ENCODE results near the gene CHCHD2.
"Not testable (repeated sequence)": the region's sequence is repeated elsewhere in the genome, so short reads cannot be mapped to it uniquely, and the experiment has no call there.

- TF ChIP-seq POLR2AphosphoS5 (IDR thresholded peaks at IDR 0.05; ENCODE audit: low read depth, low read length); CTCF (IDR thresholded peaks at IDR 0.05; ENCODE audit: control extremely low read depth in 1 of 3, insufficient read depth in 1 of 3, low read depth in 1 of 3, low read length in 3 of 3); ZNF274 (IDR thresholded peaks at IDR 0.05; ENCODE audit: borderline replicate concordance, extremely low read depth, low read length): not testable (repeated sequence)
These were observed 7.9 kb downstream of the CHCHD2 start for GRCh38 chr7:56098187-56099008.

Data from H1 (cell line).